Hepatocyte (in vitro differentiated cells): ENCODE results near the gene GATAD2A.

Experiments used
- CTCF ChIP-seq: fragments of 200-600 bp; sonication (generic); IDR thresholded peaks from 2 replicates; pipeline ENCODE4 v1.5.1; 2016; ENCODE audit warnings: antibody characterized with exemption, mild to moderate bottlenecking; ENCODE audit not compliant: poor library complexity
- EZH2 ChIP-seq: fragments of 200-600 bp; sonication (generic); IDR thresholded peaks from 2 replicates; pipeline ENCODE4 v1.6.1; 2016; ENCODE audit warnings: antibody characterized with exemption, mild to moderate bottlenecking, borderline replicate concordance

DNA sequence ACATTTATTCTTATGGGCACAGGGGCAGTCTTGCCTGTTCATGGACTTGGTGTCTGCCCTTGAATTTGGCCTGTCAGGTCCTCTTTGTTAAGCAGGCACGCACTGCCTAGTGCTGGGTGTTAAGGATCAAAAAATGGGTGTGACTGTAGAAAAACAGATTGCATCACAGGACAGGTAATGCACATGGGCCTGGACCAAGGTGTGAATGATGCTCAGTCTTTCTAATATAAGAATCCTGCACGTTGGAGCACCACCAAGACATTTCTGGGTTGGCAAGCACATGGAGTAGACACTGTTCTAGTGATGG, 33.7 kb downstream of the GATAD2A start:
- TF ChIP-seq CTCF (no peak), EZH2 (no peak)
